Measurements from ENCODE around the gene IRAK1BP1.

DNA sequence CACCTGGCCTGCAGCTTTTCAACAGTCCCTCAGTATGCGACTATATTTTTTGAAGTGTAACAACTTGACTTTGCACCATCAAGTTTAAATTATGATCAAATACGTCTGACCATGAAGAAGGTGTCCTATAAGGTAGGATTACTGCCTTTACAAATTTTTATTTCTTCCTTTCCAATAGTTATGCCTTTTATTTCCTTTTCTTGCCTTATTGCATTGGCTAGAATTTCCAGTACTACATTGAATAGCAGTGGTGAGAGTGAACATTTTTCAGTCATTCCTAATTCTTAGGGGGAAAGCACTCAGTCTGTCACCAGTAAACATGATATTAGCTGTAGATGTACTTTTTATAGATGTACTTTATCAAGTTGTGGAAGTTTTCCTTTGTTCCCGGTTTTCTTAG lies 81.4 kb downstream of the IRAK1BP1 start:
- TF ChIP-seq EP300 (IDR thresholded peaks at IDR 0.05) (no peak), POLR2A (IDR thresholded peaks at IDR 0.05; ENCODE audit: low read depth) (no peak)
- TF ChIP-seq, protein P1, sequence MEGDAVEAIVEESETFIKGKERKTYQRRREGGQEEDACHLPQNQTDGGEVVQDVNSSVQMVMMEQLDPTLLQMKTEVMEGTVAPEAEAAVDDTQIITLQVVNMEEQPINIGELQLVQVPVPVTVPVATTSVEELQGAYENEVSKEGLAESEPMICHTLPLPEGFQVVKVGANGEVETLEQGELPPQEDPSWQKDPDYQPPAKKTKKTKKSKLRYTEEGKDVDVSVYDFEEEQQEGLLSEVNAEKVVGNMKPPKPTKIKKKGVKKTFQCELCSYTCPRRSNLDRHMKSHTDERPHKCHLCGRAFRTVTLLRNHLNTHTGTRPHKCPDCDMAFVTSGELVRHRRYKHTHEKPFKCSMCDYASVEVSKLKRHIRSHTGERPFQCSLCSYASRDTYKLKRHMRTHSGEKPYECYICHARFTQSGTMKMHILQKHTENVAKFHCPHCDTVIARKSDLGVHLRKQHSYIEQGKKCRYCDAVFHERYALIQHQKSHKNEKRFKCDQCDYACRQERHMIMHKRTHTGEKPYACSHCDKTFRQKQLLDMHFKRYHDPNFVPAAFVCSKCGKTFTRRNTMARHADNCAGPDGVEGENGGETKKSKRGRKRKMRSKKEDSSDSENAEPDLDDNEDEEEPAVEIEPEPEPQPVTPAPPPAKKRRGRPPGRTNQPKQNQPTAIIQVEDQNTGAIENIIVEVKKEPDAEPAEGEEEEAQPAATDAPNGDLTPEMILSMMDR (IDR thresholded peaks at IDR 0.05), result no peak
